Adrenal gland (tissue), 5 donors: ENCODE results near the gene KIAA1549.

ENCODE experiments used
- POLR2A ChIP-seq, 2 donors: fragments of 450-650 bp; IDR thresholded peaks; one replicate each; pipeline ENCODE4 v1.6.1; 2017; ENCODE audit warnings: antibody characterized with exemption in 2 of 2, mild to moderate bottlenecking in 2 of 2, moderate library complexity in 1 of 2
- TF ChIP-seq, protein P1 (sequence below), 6 experiments: fragments of 450-650 bp in 4 of 6; fragments of 200-600 bp in 2 of 6; sonication (generic) in 1 of 6; IDR thresholded peaks; 1 replicate in 5 of 6; 2 replicates in 1 of 6; pipeline versions ENCODE4 v1.5.1 to v1.8.0; 2016 to 2021; ENCODE audit warnings: antibody characterized with exemption in 6 of 6, mild to moderate bottlenecking in 2 of 6, moderate library complexity in 1 of 6
- donor health status: DM: no; HTN: no; CAD: no.

DNA sequence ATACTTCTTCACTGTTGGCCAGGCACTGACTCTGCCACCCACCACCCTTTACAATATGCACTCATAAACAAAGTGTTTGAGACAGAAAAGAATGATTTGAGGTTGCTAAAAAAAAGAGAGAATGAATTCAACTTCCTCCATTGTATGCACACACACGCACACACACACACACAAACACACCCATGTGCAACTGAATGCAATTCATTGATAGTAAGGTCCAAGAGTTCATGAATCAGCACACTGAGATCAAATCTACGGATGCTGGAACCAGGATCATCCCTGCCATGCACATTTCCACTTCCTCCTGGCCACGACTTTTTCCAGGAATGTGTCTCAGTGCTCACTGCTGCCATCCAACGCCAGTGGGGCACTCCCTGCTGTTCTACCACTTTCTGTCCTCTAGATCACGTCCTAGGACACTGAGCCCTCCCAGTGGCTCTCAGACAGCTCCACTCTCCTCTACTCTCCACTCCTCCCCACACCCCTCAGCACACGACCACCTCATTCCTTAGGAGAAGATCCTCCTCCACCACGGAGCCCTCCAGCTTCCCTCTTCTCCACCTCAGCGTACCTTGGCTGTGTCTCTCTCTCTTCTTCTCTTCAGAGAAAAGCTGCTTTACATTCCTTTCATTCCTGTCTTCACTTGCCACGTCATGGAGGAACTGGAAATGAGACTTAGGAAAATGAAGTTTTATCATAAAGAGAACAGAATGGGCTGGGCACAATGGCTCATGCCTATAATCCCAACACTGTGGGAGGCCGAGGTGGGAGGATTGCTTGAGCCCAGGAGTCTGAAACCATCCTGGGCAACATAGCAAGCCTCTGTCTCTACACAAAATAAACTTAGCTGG is 195.4 kb downstream of the KIAA1549 start:
- TF ChIP-seq POLR2A (IDR thresholded peaks at IDR 0.05), result no peak
- TF ChIP-seq, protein P1, sequence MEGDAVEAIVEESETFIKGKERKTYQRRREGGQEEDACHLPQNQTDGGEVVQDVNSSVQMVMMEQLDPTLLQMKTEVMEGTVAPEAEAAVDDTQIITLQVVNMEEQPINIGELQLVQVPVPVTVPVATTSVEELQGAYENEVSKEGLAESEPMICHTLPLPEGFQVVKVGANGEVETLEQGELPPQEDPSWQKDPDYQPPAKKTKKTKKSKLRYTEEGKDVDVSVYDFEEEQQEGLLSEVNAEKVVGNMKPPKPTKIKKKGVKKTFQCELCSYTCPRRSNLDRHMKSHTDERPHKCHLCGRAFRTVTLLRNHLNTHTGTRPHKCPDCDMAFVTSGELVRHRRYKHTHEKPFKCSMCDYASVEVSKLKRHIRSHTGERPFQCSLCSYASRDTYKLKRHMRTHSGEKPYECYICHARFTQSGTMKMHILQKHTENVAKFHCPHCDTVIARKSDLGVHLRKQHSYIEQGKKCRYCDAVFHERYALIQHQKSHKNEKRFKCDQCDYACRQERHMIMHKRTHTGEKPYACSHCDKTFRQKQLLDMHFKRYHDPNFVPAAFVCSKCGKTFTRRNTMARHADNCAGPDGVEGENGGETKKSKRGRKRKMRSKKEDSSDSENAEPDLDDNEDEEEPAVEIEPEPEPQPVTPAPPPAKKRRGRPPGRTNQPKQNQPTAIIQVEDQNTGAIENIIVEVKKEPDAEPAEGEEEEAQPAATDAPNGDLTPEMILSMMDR (IDR thresholded peaks at IDR 0.05), result no peak
